Small intestine (tissue), 7 donors: ENCODE data around the gene SP100. TPM values are rescaled to one million over a fixed set of nuclear protein-coding genes. Genes with fewer than 3 reads are reported as not detected.

ENCODE experiments used
- DNase-seq, 2 donors: peaks; one replicate each; pipeline versions ENCODE4 v3.0.0 to v3.0.0-alpha.2; 2013
- FAIRE-seq: peaks from 2 replicates; lab custom pipeline; 2012; peaks lifted over from hg19 to GRCh38; lab: Jason Lieb, UNC
- H3K27ac ChIP-seq, 3 donors: one replicate each; pipeline ENCODE4 v1.5.1; 2013; ENCODE audit warnings: low read length in 2 of 3, mild to moderate bottlenecking in 2 of 3, control low read depth in 1 of 3, inconsistent platforms in 1 of 3, low read depth in 1 of 3, moderate library complexity in 1 of 3
- H3K27me3 ChIP-seq, 3 donors: one replicate each; pipeline ENCODE4 v1.6.1; 2013; ENCODE audit warnings: low read length in 3 of 3, inconsistent platforms in 1 of 3; ENCODE audit not compliant: control insufficient read depth in 3 of 3, insufficient read depth in 3 of 3
- H3K36me3 ChIP-seq, 3 donors: one replicate each; pipeline ENCODE4 v1.6.1; 2013; ENCODE audit warnings: low read length in 3 of 3, inconsistent platforms in 1 of 3, low read depth in 1 of 3, mild to moderate bottlenecking in 1 of 3, moderate library complexity in 1 of 3; ENCODE audit not compliant: control insufficient read depth in 3 of 3, insufficient read depth in 2 of 3
- H3K4me1 ChIP-seq, 3 donors: one replicate each; pipeline ENCODE4 v1.6.1; 2013; ENCODE audit warnings: low read length in 2 of 3, inconsistent platforms in 1 of 3, low read depth in 1 of 3, mild to moderate bottlenecking in 1 of 3, moderate library complexity in 1 of 3; ENCODE audit not compliant: control insufficient read depth in 3 of 3, insufficient read depth in 2 of 3
- H3K4me3 ChIP-seq, 3 donors: one replicate each; pipeline ENCODE4 v1.5.1; 2013; ENCODE audit warnings: low read length in 3 of 3, control low read depth in 1 of 3, inconsistent platforms in 1 of 3, low read depth in 1 of 3, mild to moderate bottlenecking in 1 of 3, moderate library complexity in 1 of 3
- H3K9me3 ChIP-seq, 2 donors: one replicate each; pipeline ENCODE4 v1.6.1; 2013; ENCODE audit warnings: low read depth in 1 of 2, low read length in 1 of 2; ENCODE audit not compliant: control insufficient read depth in 2 of 2, insufficient read depth in 1 of 2
- WGBS, 3 donors: extraction: QIAGEN DNeasy Blood & Tissue Kit; methylation state at CpG; one replicate each; pipeline ENCODE4 v1.1.7; 2013; 5-methylcytosine and 5-hydroxymethylcytosine counted together
- polyA plus RNA-seq, 4 donors: library from polyadenylated mRNA; stranded (reverse) in 3 of 4; unstranded in 1 of 4; fragments of 200-250 nt in 3 of 4; fragments of 120-200 nt in 1 of 4; gene quantifications; one replicate each; pipeline versions ENCODE4 v1.2.1 to v1.2.3, GENCODE V29; 2013
- donor health status: healthy with polysubstance abuse.
- donor health status: control.
- donor health status: control.
- donor health status: Bipolar disorder and iron deficiency.
- donor health status: healthy.

The SP100 gene
- polyA plus RNA-seq, 4 donors, result 38.7 to 55.4 (median 46.9) TPM

DNA sequence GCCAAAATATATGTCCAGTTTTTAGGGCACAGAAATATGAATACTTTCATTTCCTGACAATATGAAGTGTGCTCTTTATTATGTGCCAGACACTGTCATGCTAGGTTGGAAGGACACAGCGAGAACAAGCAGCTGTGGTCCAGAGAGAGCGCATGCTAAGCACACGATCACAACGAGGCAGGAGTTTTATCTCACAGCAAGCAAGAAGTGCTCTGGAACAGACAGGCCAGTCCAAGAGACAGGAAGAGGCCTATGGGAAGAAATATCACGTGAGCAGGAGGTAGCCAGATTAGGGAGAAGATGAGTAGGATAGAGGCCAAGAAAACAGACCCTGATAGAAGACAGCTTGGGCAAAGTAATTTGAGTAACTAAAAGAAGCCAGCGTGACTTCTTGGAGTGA is 161.1 kb downstream of the SP100 start:
- H3K36me3 ChIP-seq, result no peaks in the 10 kb centered on the region
- H3K9me3 ChIP-seq, result peaks cover 0 to 7% of the 10 kb centered on the region in 2 donors
- no peak for FAIRE-seq
- H3K27me3 ChIP-seq, result peaks cover 0 to 5% (median 0%) of the 10 kb centered on the region in 3 donors
- no peak overlapping the region for H3K4me3 ChIP-seq
- no peak overlapping the region for H3K27ac ChIP-seq
- DNase-seq, result no peak
- WGBS, 3 donors, result 62 to 77% (median 76%) methylated on average over 6 of the region's 6 CpGs
- no peaks in the 10 kb centered on the region for H3K4me1 ChIP-seq

DNA sequence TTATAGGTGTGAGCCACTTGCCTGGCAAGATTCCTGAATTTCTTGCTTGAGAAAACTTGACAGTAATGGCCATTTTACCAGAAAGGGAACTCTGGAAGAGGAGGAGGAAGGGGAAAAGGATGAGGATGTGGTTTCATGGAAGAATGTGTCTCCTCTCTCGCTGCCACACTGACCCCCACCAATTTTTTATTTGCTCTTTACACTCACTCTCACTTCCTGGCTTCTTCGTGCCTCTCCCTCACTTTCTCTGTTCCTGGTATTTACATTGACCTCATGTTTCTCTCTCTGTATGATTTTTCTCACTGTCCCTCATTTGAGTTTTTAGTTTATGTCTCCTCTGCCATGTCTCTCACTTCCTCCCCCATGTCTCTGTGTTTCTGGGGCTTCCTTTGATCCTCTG is 162.1 kb downstream of the SP100 start:
- Histone ChIP-seq H3K4me1 (no peaks in the 10 kb centered on the region), H3K4me3 (no peak overlapping the region), H3K27ac (no peak overlapping the region), H3K36me3 (no peaks in the 10 kb centered on the region), H3K27me3 (peaks cover 0 to 5% (median 0%) of the 10 kb centered on the region in 3 donors), H3K9me3 (peaks cover 0 to 7% of the 10 kb centered on the region in 2 donors)
- FAIRE-seq (no peak), DNase-seq (no peak)
- 11 to 17% (median 12%) methylated on average over 2 of the region's 2 CpGs for WGBS, 3 donors

DNA sequence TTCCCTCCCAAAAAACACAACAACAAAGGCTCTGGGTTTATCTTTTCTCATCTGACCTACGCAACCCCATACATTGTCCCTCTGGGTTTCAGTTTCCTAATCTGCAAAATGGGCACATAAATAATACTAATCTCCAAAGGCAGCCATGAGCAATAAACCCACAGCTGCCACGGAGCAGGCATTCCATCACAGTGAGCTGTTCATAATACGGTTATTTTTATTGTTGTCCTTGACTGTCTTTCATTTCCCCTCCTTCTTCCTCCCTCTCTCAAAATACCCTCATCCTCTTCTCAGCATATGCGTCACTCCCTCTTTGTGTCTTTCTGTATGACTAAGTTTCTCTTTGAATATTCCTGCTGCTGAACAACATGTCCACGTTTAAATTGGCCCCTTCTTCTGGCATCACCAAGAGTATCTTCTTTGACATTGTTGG is 166.9 kb downstream of the SP100 start:
- Histone ChIP-seq H3K27ac (no peak overlapping the region), H3K4me3 (no peak overlapping the region), H3K36me3 (no peaks in the 10 kb centered on the region), H3K4me1 (no peaks in the 10 kb centered on the region), H3K27me3 (peaks cover 0 to 5% (median 0%) of the 10 kb centered on the region in 3 donors), H3K9me3 (no peaks in the 10 kb centered on the region)
- no peak for FAIRE-seq
- no peak for DNase-seq
- WGBS, 3 donors, result 61 to 84% (median 74%) methylated on average over 5 of the region's 5 CpGs

DNA sequence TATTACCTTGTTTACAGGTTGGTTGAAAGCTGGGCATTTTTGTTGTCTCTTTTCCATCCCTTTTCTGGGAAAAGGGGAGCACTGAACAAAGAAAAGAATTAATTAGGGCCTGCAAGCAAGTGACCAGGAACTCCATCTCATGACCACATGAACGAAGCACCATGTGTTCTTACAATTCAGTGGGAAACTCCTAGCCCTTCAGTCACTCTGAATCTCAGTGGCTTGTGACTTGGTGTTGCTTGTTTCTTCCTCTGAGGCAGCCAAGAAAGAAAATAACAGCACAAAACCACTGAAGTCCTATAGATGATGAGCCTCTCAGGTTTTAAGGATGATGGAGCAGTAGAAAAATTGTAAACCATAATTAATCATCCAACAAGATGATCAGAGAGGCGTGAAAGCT is 167.6 kb downstream of the SP100 start:
- FAIRE-seq (no peak), DNase-seq (no peak)

DNA sequence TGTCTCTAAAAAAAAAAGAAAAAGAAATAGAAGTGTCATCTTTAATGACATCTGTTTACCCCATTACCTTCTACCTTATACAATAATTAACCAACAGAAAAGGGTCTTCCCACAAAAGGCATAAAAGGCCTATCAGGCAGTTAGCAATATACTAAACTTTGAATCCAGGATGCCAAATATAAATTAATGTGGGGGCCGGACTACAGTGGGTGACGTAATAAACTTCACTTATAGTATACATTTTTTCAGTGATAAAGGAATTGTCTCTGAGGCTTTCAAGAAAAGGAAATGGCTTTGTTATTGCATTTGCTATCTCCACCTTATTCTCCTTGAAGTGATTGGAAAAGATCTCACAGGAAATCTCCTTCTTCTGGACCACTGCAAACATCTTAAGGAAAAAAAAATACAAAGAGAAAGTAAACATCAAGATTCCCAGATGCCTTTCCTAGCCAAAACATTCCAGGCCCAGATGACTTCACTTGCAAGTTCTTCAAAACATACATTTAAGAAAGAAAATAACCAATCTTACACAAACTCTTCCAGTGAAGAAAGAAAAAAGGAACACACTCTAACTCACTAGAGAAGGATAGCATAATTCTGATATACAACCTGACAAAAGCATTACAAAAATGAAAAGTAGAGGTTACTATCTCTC is 170.5 kb downstream of the SP100 start:
- FAIRE-seq, result no peak
- H3K36me3 ChIP-seq, result no peaks in the 10 kb centered on the region
- 57 to 75% (median 74%) methylated on average over 2 of the region's 2 CpGs for WGBS, 3 donors

More for the DNA sequence above, 167.6 kb downstream of the SP100 start:
- WGBS, 3 donors, result 59 to 84% (median 64%) methylated on average over 2 of the region's 2 CpGs
- H3K9me3 ChIP-seq, result no peaks in the 10 kb centered on the region
- H3K4me3 ChIP-seq, result no peak overlapping the region
- no peaks in the 10 kb centered on the region for H3K36me3 ChIP-seq
- no peaks in the 10 kb centered on the region for H3K4me1 ChIP-seq
- H3K27ac ChIP-seq, result no peak overlapping the region
- H3K27me3 ChIP-seq, result peaks cover 0 to 5% (median 0%) of the 10 kb centered on the region in 3 donors

DNA sequence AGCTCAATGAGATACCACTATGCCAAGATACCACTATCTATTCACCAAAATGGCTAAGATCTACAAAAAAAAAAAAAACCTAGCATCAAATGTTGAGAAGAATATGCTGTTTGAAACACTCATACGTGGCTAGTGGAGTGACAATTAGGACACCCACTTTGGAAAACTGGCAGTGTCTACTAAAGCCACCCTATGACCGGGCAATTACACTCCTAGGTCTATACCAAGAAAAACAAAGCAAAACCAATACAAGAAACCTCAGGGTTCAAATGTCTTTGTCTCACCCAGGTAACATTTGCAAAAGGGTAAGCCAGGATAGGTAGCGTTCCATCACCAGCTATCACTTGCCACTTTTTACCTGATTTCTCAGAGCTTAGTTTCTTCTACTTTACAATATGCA is 173.0 kb downstream of the SP100 start:
- no peak overlapping the region for H3K27ac ChIP-seq
- no peaks in the 10 kb centered on the region for H3K9me3 ChIP-seq
- no peak for FAIRE-seq

More for the DNA sequence above, 170.5 kb downstream of the SP100 start:
- Histone ChIP-seq H3K4me1 (no peaks in the 10 kb centered on the region), H3K4me3 (no peak overlapping the region), H3K27me3 (no peaks in the 10 kb centered on the region), H3K27ac (no peak overlapping the region), H3K9me3 (no peaks in the 10 kb centered on the region)
- no peak for DNase-seq

DNA sequence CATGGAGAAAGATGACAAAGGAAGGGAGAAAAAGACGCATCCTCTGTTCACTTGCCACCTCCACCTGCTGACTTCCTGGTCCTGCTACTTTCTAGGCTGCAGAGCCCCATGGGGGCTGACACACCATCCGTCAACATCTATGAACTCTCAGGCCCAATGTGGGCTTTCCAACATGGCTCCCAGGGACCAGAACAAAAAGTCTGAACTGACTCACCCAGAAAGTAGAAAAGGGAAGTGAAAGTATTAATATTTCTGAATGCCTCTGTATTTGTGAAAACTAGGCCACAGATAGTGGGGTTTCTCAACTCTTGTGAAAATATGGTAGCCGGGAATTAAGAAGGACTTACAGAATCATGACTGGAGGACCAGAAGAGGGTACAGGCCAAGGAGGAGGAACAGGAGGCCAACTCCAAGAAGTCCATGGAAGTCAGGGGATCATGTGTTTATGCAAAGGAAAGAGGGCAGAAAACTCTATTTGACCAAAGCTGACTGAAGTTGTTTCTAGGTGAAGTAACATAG is 173.6 kb downstream of the SP100 start:
- H3K36me3 ChIP-seq, result no peaks in the 10 kb centered on the region
- peak overlapping the region in 1 of 3 donors; percentile 39 for H3K27ac ChIP-seq
- H3K27me3 ChIP-seq, result peaks cover 0 to 2% (median 0%) of the 10 kb centered on the region in 3 donors
- DNase-seq (no peak), FAIRE-seq (no peak)
- no peaks in the 10 kb centered on the region for H3K4me1 ChIP-seq
- H3K9me3 ChIP-seq, result no peaks in the 10 kb centered on the region
- WGBS, 3 donors, result 55 to 83% (median 76%) methylated on average over 3 of the region's 3 CpGs
- no peak overlapping the region for H3K4me3 ChIP-seq

More for the DNA sequence above, 173.0 kb downstream of the SP100 start:
- H3K4me1 ChIP-seq, result no peaks in the 10 kb centered on the region
- WGBS, 3 donors, result 89 to 91% (median 90%) methylated on average over 3 of the region's 3 CpGs
- H3K4me3 ChIP-seq, result no peak overlapping the region
- H3K36me3 ChIP-seq, result no peaks in the 10 kb centered on the region
- peaks cover 0 to 2% (median 0%) of the 10 kb centered on the region in 3 donors for H3K27me3 ChIP-seq
- no peak for DNase-seq

DNA sequence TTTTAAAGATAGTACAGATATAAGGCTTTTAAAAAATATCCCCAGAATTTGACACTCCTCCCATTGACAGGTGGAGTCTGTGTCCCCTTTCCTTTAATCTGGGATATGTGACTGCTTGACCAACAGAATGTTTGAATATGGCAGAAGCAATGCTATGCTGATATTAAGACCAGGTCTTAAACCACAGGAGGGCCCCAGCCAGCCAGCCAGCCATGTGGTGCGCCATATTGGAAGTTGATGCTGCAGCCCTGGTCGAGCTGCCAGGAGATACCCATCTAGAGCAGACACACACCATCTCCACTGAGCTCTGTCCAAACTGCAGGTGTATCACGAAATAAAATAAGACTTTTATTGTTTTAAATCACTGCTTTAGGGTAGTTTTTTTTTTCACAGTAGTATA is 174.3 kb downstream of the SP100 start:
- no peak for DNase-seq
- FAIRE-seq, result no peak
- Histone ChIP-seq H3K36me3 (no peaks in the 10 kb centered on the region), H3K27ac (no peak overlapping the region), H3K27me3 (peaks cover 0 to 2% (median 0%) of the 10 kb centered on the region in 3 donors), H3K4me3 (no peak overlapping the region), H3K9me3 (no peaks in the 10 kb centered on the region), H3K4me1 (no peaks in the 10 kb centered on the region)
- 76 to 92% (median 78%) methylated on average over 3 of the region's 3 CpGs for WGBS, 3 donors
